ENCODE results near the gene PNMA1. TPM values are rescaled to one million over a fixed set of nuclear protein-coding genes. Genes with fewer than 3 reads are reported as not detected.

The PNMA1 gene
- total RNA-seq, 4 donors from 2014 or later = 41.7 to 95.2 (median 47.6) TPM

- TF ChIP-seq POLR2A (IDR thresholded peaks at IDR 0.05) = no peak
- TF ChIP-seq EP300 (IDR thresholded peaks at IDR 0.05) = no peak
- no peak for TF ChIP-seq POLR2AphosphoS5 (IDR thresholded peaks at IDR 0.05)
- TF ChIP-seq CTCF (IDR thresholded peaks at IDR 0.05) = no peak
- Histone ChIP-seq H3K27me3 (no peaks in the 10 kb centered on the region), H3K36me3 (no peaks in the 10 kb centered on the region), H3K9me3 (no peaks in the 10 kb centered on the region), H3K27ac (peak overlapping the region; percentile 75 to 100 (median 98)), H3K4me3 (no peak overlapping the region), H3K4me1 (peaks cover 50 to 100% (median 81%) of the 10 kb centered on the region in 3 donors)
- 27 to 40% methylated on average over 5 to 8 of the region's 11 CpGs for WGBS, 2 donors (ENCODE audit: low coverage in 1 of 2)
- ATAC-seq = no peak
Observed at GRCh38 chr14:73749706-73750530, 35.7 kb upstream of the PNMA1 start.

GRCh38 chr14:73748858-73749357 lies 34.7 kb upstream of the PNMA1 start:
- H3K27ac ChIP-seq = peak overlapping the region in 3 of 4 donors; percentile 16 to 100 (median 98)

GRCh38 chr14:73747379-73748211 lies 33.4 kb upstream of the PNMA1 start:
- Histone ChIP-seq H3K36me3 (no peaks in the 10 kb centered on the region), H3K27ac (peak overlapping the region in 3 of 4 donors; percentile 61 to 100 (median 86)), H3K4me1 (peaks cover 38 to 100% (median 82%) of the 10 kb centered on the region in 3 donors), H3K9me3 (no peaks in the 10 kb centered on the region), H3K4me3 (no peak overlapping the region), H3K27me3 (no peaks in the 10 kb centered on the region)
- TF ChIP-seq CTCF (IDR thresholded peaks at IDR 0.05) (no peak), POLR2AphosphoS5 (IDR thresholded peaks at IDR 0.05) (no peak), EP300 (IDR thresholded peaks at IDR 0.05) (no peak), POLR2A (IDR thresholded peaks at IDR 0.05) (no peak)
- no peak for ATAC-seq
- 62% methylated on average over 6 of the region's 9 CpGs; no CpG with 5 or more reads in 1 of the 2 donors for WGBS, 2 donors (ENCODE audit: low coverage in 1 of 2)

More at GRCh38 chr14:73748858-73749357, 34.7 kb upstream of the PNMA1 start:
- ATAC-seq = no peak
- Histone ChIP-seq H3K36me3 (no peaks in the 10 kb centered on the region), H3K4me1 (peaks cover 48 to 100% (median 82%) of the 10 kb centered on the region in 3 donors), H3K4me3 (no peak overlapping the region), H3K27me3 (no peaks in the 10 kb centered on the region), H3K9me3 (no peaks in the 10 kb centered on the region)
- 30 to 50% methylated on average over 4 to 6 of the region's 6 CpGs for WGBS, 2 donors (ENCODE audit: low coverage in 1 of 2)
- TF ChIP-seq CTCF (IDR thresholded peaks at IDR 0.05) (no peak), POLR2AphosphoS5 (IDR thresholded peaks at IDR 0.05) (no peak), POLR2A (IDR thresholded peaks at IDR 0.05) (no peak), EP300 (IDR thresholded peaks at IDR 0.05) (no peak)

- 92% methylated on average over 2 of the region's 6 CpGs; no CpG with 5 or more reads in 1 of the 2 donors for WGBS, 2 donors (ENCODE audit: low coverage in 1 of 2)
- no peaks in the 10 kb centered on the region for H3K27me3 ChIP-seq
- peak overlapping the region in 3 of 4 donors; percentile 69 to 100 (median 86) for H3K27ac ChIP-seq
- H3K4me1 ChIP-seq = peaks cover 35 to 100% (median 82%) of the 10 kb centered on the region in 3 donors
- ATAC-seq = no peak
- TF ChIP-seq CTCF (IDR thresholded peaks at IDR 0.05) = peak in 2 of 4 experiments; percentile 17 to 24
- no peak for TF ChIP-seq POLR2AphosphoS5 (IDR thresholded peaks at IDR 0.05)
- TF ChIP-seq EP300 (IDR thresholded peaks at IDR 0.05) = no peak
- TF ChIP-seq POLR2A (IDR thresholded peaks at IDR 0.05) = no peak
- no peaks in the 10 kb centered on the region for H3K9me3 ChIP-seq
- H3K36me3 ChIP-seq = no peaks in the 10 kb centered on the region
- no peak overlapping the region for H3K4me3 ChIP-seq
Observed at GRCh38 chr14:73746520-73747378, 32.6 kb upstream of the PNMA1 start.

Data from gastroesophageal sphincter (tissue), 4 donors.